Measurements from ENCODE around the gene RANBP2.
A peak's percentile ranks its signal among the peaks of the same experiment; 100 is the strongest.
"Not testable (repeated sequence)": the region's sequence is repeated elsewhere in the genome, so short reads cannot be mapped to it uniquely, and the experiment has no call there.

Gene RANBP2

DNA sequence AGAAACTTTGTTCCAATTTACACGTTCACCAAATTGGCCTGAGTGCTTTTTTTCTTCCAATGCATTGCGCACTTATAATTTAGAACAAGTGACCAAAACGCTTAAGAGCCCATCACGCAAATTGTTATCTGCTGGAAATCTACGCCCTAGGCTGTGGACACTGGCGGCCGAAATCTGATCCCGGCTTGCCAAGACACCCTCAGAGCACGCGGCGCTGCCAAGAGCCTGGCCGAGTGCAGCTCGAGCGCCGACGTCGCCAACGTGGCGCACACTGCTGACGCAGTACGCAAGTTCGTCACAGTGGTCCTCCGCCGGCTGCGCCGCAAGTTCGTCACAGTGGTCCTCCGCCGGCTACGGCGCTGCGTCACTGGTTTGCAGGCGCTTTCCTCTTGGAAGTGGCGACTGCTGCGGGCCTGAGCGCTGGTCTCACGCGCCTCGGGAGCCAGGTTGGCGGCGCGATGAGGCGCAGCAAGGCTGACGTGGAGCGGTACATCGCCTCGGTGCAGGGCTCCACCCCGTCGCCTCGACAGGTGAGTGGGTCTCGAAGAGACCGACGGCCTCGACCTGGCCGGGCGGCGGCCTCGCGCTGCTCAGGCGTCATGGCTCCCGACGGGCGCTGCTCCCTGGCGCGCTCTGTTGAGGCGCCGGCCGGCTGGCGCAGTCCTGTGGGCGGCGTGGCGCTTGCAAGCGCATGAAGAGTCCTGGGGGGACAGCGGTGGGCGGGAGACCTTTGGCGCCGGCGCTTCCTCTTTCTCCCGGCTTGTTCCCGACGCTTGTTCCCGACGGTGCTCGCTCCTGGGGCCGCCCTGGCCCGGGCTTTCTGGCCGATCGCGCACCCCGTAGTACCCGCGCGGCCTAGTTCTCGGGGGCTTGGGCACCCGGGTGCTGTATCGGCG, at the start of gene RANBP2:
TSS of gene RANBP2 (plus strand) at position 334 of the 896 bp plus-strand sequence. CDS start at position 459, 125 bp downstream.
- peak; percentile 96 for DNase-seq (ENCODE audit: low spot score)

- DNase-seq (ENCODE audit: low spot score) = not testable (repeated sequence)
These were observed 49.0 kb upstream of the RANBP2 start for GRCh38 chr2:108670282-108670681.

- not testable (repeated sequence) for DNase-seq (ENCODE audit: low spot score)
These were observed 47.0 kb upstream of the RANBP2 start for GRCh38 chr2:108672200-108672805.

GRCh38 chr2:108676522-108676921, 42.8 kb upstream of the RANBP2 start:
- not testable (repeated sequence) for DNase-seq (ENCODE audit: low spot score)

GRCh38 chr2:108677239-108677744, 42.0 kb upstream of the RANBP2 start:
- DNase-seq (ENCODE audit: low spot score) = not testable (repeated sequence)

GRCh38 chr2:108678198-108678651, 41.1 kb upstream of the RANBP2 start:
- not testable (repeated sequence) for DNase-seq (ENCODE audit: low spot score)

DNA sequence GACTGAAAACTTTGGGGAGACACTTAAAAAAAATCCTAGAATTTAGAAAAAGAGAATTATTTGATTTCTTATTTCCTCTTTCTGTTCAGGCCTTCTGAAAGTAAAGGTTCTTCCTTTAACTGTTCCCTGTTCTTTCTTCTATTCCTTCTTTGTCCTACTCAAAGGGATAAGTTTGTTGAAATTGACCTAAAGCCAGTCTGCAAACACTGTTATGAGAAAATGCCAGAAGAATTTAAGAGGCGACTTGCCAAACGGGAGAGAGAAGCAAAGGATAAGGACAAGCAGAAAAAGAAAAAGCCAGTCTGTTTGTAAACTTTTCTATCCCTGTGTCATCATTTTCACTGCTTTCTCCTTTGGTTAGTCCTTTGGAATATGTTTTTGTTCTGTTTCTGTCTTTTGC, 38.5 kb upstream of the RANBP2 start:
- not testable (repeated sequence) for DNase-seq (ENCODE audit: low spot score)

DNA sequence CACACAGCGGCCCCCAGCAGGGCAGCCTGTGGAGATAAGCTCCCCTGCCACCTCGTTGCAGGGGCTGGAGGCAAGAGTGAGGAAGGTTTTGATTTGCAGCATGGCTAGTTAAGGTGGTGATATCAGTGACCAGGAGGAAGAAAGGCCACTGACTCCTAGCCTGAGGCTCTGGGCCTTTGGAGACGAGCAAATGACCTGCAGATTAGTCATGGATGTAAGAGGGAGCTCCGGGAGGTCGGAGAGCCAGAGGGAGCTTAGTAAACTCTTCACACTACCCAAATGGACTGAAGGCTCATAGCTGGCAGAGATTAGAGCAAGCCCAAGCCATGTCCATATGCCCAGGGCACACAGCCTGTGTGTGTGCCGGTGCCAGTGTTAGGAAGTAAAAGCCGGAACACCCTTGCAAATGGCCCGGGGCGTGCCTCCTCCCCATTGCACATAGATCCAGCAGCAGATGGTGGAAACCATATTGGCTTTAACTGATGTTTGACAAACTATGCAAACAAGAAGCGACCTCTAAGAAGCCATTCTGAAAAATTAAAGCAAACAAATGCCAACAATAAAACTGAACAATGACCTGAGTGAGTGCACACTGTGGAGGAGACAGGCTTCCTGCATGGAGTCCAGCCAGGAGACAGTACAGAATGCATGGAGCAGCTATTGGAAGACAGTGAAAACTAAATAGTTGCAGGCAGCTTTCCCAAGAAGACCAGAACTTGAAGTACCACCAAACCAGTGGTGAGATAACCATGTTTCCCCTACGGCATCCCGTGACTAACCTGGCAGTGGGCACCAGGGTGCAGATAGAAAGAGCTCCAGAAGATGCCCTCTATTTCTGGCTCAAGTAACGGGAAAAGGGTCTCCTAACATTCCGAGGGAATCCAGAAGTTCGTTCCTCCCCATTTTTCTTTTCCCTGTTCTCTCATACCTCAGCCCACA, 30.2 kb upstream of the RANBP2 start:
- DNase-seq (ENCODE audit: low spot score) = not testable (repeated sequence)

GRCh38 chr2:108690001-108690400, 29.3 kb upstream of the RANBP2 start:
- DNase-seq (ENCODE audit: low spot score) = peak; percentile 7

GRCh38 chr2:108691447-108691846, 27.8 kb upstream of the RANBP2 start:
- no peak for DNase-seq (ENCODE audit: low spot score)

DNA sequence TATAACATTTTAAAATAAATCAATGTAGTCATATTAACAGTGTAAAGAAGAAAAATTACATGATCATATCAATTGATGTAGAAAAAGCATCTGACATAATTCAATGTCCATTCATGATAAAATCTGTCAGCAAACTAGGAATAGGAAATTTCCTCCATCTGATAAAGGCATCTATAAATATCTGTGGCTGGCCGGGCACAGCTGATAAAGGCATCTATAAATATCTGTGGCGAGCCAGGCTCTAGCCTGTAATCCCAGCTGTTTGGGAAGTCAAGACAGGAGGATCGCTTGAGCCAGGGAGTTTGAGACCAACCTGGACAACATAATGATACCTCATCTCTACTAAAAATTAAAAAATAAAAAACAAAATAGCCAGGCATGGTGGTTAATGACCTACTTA, 18.1 kb upstream of the RANBP2 start:
- DNase-seq (ENCODE audit: low spot score) = no peak

GRCh38 chr2:108701806-108702205, 17.5 kb upstream of the RANBP2 start:
- DNase-seq (ENCODE audit: low spot score) = no peak

- DNase-seq (ENCODE audit: low spot score) = no peak
These were observed 14.4 kb upstream of the RANBP2 start for GRCh38 chr2:108704871-108705270.

DNA sequence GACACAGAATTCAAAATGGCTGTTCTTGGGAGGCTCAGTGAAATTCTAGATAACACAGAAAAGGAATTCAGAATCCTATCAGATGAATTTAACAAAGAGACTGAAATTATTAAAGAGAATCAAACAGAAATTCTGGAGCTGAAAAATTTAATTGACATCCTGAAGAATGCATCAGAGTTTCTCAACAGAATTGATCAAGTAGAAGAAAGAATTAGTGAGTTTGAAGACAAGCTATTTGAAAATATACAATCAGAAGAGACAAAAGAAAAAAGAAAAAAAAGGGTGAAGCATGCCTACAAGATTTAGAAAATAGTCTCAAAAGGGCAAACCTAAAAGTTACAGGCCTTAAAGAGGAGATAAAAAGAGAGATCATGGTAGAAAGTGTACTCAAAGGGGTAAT, 12.0 kb upstream of the RANBP2 start:
- no peak for DNase-seq (ENCODE audit: low spot score)

DNA sequence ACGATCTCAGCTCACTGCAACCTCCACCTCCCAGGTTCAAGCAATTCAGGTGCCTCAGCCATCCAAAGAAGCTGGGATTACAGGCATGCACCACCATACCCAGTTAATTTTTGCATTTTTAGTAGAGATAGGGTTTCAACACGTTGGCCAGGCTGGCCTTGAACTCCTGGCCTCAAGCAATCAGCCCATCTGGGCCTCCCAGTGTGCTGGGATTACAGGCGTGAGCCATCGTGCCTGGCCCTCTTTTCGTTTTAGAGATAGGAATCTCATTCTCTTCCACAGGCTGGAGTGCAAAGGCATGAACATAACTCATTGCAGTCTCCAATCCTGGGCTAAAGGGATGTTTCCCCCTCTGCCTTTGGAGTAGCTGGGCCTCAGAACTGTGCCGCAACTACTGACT, 2.3 kb upstream of the RANBP2 start:
- not testable (repeated sequence) for DNase-seq (ENCODE audit: low spot score)

GRCh38 chr2:108726048-108726447, 6.8 kb downstream of the RANBP2 start:
- not testable (repeated sequence) for DNase-seq (ENCODE audit: low spot score)

- DNase-seq (ENCODE audit: low spot score) = not testable (repeated sequence)
These were observed 15.4 kb downstream of the RANBP2 start for GRCh38 chr2:108734656-108735055.

GRCh38 chr2:108757973-108758372, 38.7 kb downstream of the RANBP2 start:
- DNase-seq (ENCODE audit: low spot score) = not testable (repeated sequence)

GRCh38 chr2:108762618-108763017, 43.3 kb downstream of the RANBP2 start:
- DNase-seq (ENCODE audit: low spot score) = not testable (repeated sequence)

DNA sequence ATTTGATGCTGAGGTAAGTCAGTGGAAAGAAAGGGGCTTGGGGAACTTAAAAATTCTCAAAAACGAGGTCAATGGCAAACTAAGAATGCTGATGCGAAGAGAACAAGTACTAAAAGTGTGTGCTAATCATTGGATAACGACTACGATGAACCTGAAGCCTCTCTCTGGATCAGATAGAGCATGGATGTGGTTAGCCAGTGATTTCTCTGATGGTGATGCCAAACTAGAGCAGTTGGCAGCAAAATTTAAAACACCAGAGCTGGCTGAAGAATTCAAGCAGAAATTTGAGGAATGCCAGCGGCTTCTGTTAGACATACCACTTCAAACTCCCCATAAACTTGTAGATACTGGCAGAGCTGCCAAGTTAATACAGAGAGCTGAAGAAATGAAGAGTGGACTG, 47.4 kb downstream of the RANBP2 start:
- not testable (repeated sequence) for DNase-seq (ENCODE audit: low spot score)

- not testable (repeated sequence) for DNase-seq (ENCODE audit: low spot score)
These were observed 48.6 kb downstream of the RANBP2 start for GRCh38 chr2:108767859-108768258.

GRCh38 chr2:108776475-108776874, 57.2 kb downstream of the RANBP2 start:
- DNase-seq (ENCODE audit: low spot score) = no peak

Measured in cerebellar cortex (tissue), 1 donor.